Measurements from ENCODE around the gene STARD10. TPM values are rescaled to one million over a fixed set of nuclear protein-coding genes. Genes with fewer than 3 reads are reported as not detected.

The STARD10 gene
- total RNA-seq, 1 experiment from 2014 or later: 58.4 TPM

DNA sequence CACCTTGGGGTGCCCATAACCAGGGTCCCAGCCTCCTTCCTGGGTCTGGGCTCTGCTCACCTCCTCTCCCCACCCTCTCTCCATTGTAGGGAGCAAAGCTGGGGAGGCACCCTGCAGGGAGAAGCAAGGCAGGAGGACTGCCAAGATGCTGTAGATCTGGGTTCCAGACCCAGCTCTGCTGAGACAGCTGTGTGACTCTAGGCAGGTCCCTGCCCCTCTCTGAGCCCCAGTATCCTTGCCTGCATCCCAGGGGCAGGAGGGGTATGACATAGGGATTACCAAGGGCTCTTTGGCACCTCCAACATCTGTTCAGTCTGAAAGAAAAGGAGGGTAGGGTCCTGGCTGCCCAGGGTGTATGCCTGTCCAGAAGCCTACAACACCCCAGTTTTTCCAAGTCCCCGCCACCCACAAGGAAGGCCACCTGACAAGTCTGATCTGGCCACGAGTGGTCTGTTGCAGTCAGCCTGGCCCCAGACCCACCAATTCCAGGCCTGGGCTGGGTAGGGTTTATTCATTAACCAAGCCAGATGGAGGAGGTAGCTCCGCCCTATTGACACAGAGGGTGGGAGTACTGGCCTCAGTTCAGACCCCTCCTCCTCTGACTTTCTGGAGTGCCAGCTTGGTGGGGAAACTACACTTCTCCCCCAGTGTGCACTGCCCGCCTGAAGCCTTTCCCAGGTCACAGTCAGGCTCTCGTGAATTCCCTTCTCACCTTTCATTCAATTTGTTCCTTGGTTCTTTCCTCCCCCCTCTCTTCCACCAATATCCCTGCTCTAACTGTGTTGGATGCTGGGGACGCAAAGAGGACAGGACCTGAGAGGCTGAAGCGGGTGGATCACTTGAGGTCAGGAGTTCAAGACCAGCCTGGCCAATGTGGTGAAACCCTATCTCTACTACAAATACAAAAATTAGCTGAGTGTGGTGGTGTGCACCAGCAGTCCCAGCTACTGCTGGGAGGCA lies 15.0 kb downstream of the STARD10 start:
- Histone ChIP-seq H3K4me1 (ENCODE audit: control insufficient read depth in 1 of 2, insufficient read depth in 2 of 2, low read length in 2 of 2) (peaks cover 12 to 49% of the 10 kb centered on the region in 2 experiments), H3K36me3 (ENCODE audit: control insufficient read depth in 1 of 2, insufficient read depth in 2 of 2, low read length in 2 of 2) (no peaks in the 10 kb centered on the region), H3K9me3 (ENCODE audit: control insufficient read depth in 1 of 2, insufficient read depth in 1 of 2, low read depth in 1 of 2, low read length in 2 of 2) (no peaks in the 10 kb centered on the region), H3K9ac (ENCODE audit: low read length) (no peak overlapping the region), H2AFZ (ENCODE audit: low read depth, low read length, poor library complexity, severe bottlenecking) (no peak overlapping the region), H3K9me2 (ENCODE audit: insufficient read depth) (no peaks in the 10 kb centered on the region), H3K27me3 (ENCODE audit: insufficient read depth, low read length) (no peaks in the 10 kb centered on the region), H3K27ac (ENCODE audit: low read depth, low read length) (no peak overlapping the region), H4K20me1 (ENCODE audit: insufficient read depth) (no peaks in the 10 kb centered on the region), H3K4me2 (ENCODE audit: low read length) (no peak overlapping the region), H3K4me3 (replicated peaks in 1 of 2; ENCODE audit: low read depth in 1 of 2, low read length in 2 of 2) (no peak overlapping the region), H3K79me2 (ENCODE audit: insufficient read depth, low read length) (no peaks in the 10 kb centered on the region)
- POLR2A ChIA-PET: no interaction called here
- intact Hi-C loops (cut with micrococcal nuclease): no loop called here
- TF ChIP-seq FOSL1 (IDR thresholded peaks at IDR 0.05; ENCODE audit: low read depth) (no peak), ELF1 (IDR thresholded peaks at IDR 0.05; ENCODE audit: borderline replicate concordance, low read depth) (no peak), ZFX (IDR thresholded peaks at IDR 0.05) (no peak), CEBPB (IDR thresholded peaks at IDR 0.05; ENCODE audit: low read depth) (no peak), EGR1 (IDR thresholded peaks at IDR 0.05; ENCODE audit: low read depth) (no peak)
- TF ChIP-seq, protein P1, sequence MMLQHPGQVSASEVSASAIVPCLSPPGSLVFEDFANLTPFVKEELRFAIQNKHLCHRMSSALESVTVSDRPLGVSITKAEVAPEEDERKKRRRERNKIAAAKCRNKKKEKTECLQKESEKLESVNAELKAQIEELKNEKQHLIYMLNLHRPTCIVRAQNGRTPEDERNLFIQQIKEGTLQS (IDR thresholded peaks at IDR 0.05): no peak
- TF ChIP-seq, protein P2, sequence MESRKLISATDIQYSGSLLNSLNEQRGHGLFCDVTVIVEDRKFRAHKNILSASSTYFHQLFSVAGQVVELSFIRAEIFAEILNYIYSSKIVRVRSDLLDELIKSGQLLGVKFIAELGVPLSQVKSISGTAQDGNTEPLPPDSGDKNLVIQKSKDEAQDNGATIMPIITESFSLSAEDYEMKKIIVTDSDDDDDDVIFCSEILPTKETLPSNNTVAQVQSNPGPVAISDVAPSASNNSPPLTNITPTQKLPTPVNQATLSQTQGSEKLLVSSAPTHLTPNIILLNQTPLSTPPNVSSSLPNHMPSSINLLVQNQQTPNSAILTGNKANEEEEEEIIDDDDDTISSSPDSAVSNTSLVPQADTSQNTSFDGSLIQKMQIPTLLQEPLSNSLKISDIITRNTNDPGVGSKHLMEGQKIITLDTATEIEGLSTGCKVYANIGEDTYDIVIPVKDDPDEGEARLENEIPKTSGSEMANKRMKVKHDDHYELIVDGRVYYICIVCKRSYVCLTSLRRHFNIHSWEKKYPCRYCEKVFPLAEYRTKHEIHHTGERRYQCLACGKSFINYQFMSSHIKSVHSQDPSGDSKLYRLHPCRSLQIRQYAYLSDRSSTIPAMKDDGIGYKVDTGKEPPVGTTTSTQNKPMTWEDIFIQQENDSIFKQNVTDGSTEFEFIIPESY (IDR thresholded peaks at IDR 0.05; ENCODE audit: extremely low read depth, insufficient replicate concordance, low read length): no peak
- TF ChIP-seq, protein P3, sequence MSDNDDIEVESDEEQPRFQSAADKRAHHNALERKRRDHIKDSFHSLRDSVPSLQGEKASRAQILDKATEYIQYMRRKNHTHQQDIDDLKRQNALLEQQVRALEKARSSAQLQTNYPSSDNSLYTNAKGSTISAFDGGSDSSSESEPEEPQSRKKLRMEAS (IDR thresholded peaks at IDR 0.05): no peak
- TSS peak; percentile 38 for BruUV-seq (replicated peaks)
- DNase-seq (ENCODE audit: low read depth, low spot score): no peak
- CTCF ChIA-PET: no interaction called here
- RAD21 ChIA-PET (ENCODE audit: low non-redundant PET in 1 of 2, low total read pairs in 2 of 2, uncharacterized antibody in 2 of 2, unreplicated experiment in 2 of 2): no interaction called here
- no peak for ATAC-seq

Measured in HCT116 (cell line).